ENCODE data around the gene AIF1. TPM values are rescaled to one million over a fixed set of nuclear protein-coding genes. Genes with fewer than 3 reads are reported as not detected.

Gene AIF1
- total RNA-seq (10 to 100 TPM in 1 of 2 donors, 1 to 10 TPM in 1; 8.1 to 13.2 TPM), total RNA-seq (0.58 to 1.4 reads per million in 2 donors)

GRCh38 chr6:31614684-31615578 lies at the start of gene AIF1:
Gene AIF1 (plus strand): TSS chr6:31615234. CDS start chr6:31615330, 96 bp downstream.
- DNase-seq, result no peak
- H3K27me3 Mint-ChIP-seq, result no peaks in the 10 kb centered on the region

GRCh38 chr6:31567531-31568370 lies 47.3 kb upstream of the AIF1 start:
- peak overlapping the region; percentile 99 for H3K27ac Mint-ChIP-seq
- H3K9me3 ChIP-seq (ENCODE audit: control insufficient read depth, low read length, poor library complexity, severe bottlenecking), result no peaks in the 10 kb centered on the region
- peaks cover 10% of the 10 kb centered on the region for H3K36me3 Mint-ChIP-seq (ENCODE audit: low read depth)
- H3K4me3 Mint-ChIP-seq, result peak overlapping the region; percentile 89
- H3K27me3 Mint-ChIP-seq, result no peaks in the 10 kb centered on the region
- DNase-seq, result no peak
- ATAC-seq, result no peak
- peaks cover 69% of the 10 kb centered on the region for H3K4me1 Mint-ChIP-seq

More at GRCh38 chr6:31614684-31615578, at the start of gene AIF1:
- Mint-ChIP-seq H3K4me1 (peaks cover 18% of the 10 kb centered on the region), H3K27ac (peak within 1 kb of the TSS; percentile 41), H3K4me3 (peak within 1 kb of the TSS; percentile 49), H3K36me3 (ENCODE audit: low read depth) (no peaks in the 10 kb centered on the region)
- no peak for ATAC-seq
- no peaks in the 10 kb centered on the region for H3K9me3 ChIP-seq (ENCODE audit: control insufficient read depth, low read length, poor library complexity, severe bottlenecking)

GRCh38 chr6:31568537-31568961 lies 46.5 kb upstream of the AIF1 start:
- peaks cover 12% of the 10 kb centered on the region for H3K36me3 Mint-ChIP-seq (ENCODE audit: low read depth)
- ATAC-seq (peak; percentile 76), DNase-seq (peak; percentile 40 to 67 (median 50))
- peak overlapping the region; percentile 89 for H3K4me3 Mint-ChIP-seq
- H3K9me3 ChIP-seq (ENCODE audit: control insufficient read depth, low read length, poor library complexity, severe bottlenecking), result no peaks in the 10 kb centered on the region
- peaks cover 71% of the 10 kb centered on the region for H3K4me1 Mint-ChIP-seq
- peak overlapping the region; percentile 99 for H3K27ac Mint-ChIP-seq
- H3K27me3 Mint-ChIP-seq, result no peaks in the 10 kb centered on the region

GRCh38 chr6:31569861-31570536 lies 45.0 kb upstream of the AIF1 start:
- Mint-ChIP-seq H3K4me3 (peak overlapping the region; percentile 33), H3K27ac (peak overlapping the region; percentile 99), H3K27me3 (no peaks in the 10 kb centered on the region), H3K4me1 (peaks cover 72% of the 10 kb centered on the region), H3K36me3 (ENCODE audit: low read depth) (peaks cover 6% of the 10 kb centered on the region)
- no peaks in the 10 kb centered on the region for H3K9me3 ChIP-seq (ENCODE audit: control insufficient read depth, low read length, poor library complexity, severe bottlenecking)
- ATAC-seq (no peak), DNase-seq (no peak)

- H3K27me3 Mint-ChIP-seq, result no peaks in the 10 kb centered on the region
- DNase-seq, result peak; percentile 67 to 75 (median 73)
- H3K4me1 Mint-ChIP-seq, result peaks cover 85% of the 10 kb centered on the region
- H3K36me3 Mint-ChIP-seq (ENCODE audit: low read depth), result peaks cover 21% of the 10 kb centered on the region
- ATAC-seq, result peak; percentile 74
- H3K4me3 Mint-ChIP-seq, result peak within 1 kb of the TSS; percentile 100
- H3K27ac Mint-ChIP-seq, result peak within 1 kb of the TSS; percentile 99
- H3K9me3 ChIP-seq (ENCODE audit: control insufficient read depth, low read length, poor library complexity, severe bottlenecking), result no peaks in the 10 kb centered on the region
Measured at GRCh38 chr6:31572041-31572911, 42.8 kb upstream of the AIF1 start, which contains the start of gene LTA. Gene LTA (plus strand): TSS chr6:31572289. CDS start chr6:31572743, 454 bp downstream.

- ATAC-seq, result no peak
- peaks cover 80% of the 10 kb centered on the region for H3K4me1 Mint-ChIP-seq
- H3K27me3 Mint-ChIP-seq, result no peaks in the 10 kb centered on the region
- H3K27ac Mint-ChIP-seq, result peak overlapping the region; percentile 99
- H3K4me3 Mint-ChIP-seq, result peak overlapping the region; percentile 100
- no peaks in the 10 kb centered on the region for H3K9me3 ChIP-seq (ENCODE audit: control insufficient read depth, low read length, poor library complexity, severe bottlenecking)
- no peak for DNase-seq
- H3K36me3 Mint-ChIP-seq (ENCODE audit: low read depth), result peaks cover 21% of the 10 kb centered on the region
Measured at GRCh38 chr6:31573239-31574105, 41.6 kb upstream of the AIF1 start.

- Mint-ChIP-seq H3K27ac (peak overlapping the region; percentile 99), H3K4me3 (peak overlapping the region; percentile 100), H3K36me3 (ENCODE audit: low read depth) (peaks cover 21% of the 10 kb centered on the region), H3K4me1 (peaks cover 78% of the 10 kb centered on the region), H3K27me3 (no peaks in the 10 kb centered on the region)
- H3K9me3 ChIP-seq (ENCODE audit: control insufficient read depth, low read length, poor library complexity, severe bottlenecking), result no peaks in the 10 kb centered on the region
- no peak for ATAC-seq
- no peak for DNase-seq
Measured at GRCh38 chr6:31574106-31575061, 40.6 kb upstream of the AIF1 start.

GRCh38 chr6:31575335-31575901 lies 39.6 kb upstream of the AIF1 start, which contains the start of gene TNF:
Gene TNF (plus strand): TSS chr6:31575565. CDS start chr6:31575742, 177 bp downstream.
- Mint-ChIP-seq H3K4me1 (peaks cover 77% of the 10 kb centered on the region), H3K27ac (peak within 1 kb of the TSS; percentile 99), H3K4me3 (peak within 1 kb of the TSS; percentile 100), H3K27me3 (no peaks in the 10 kb centered on the region), H3K36me3 (ENCODE audit: low read depth) (peaks cover 23% of the 10 kb centered on the region)
- peak; percentile 48 to 74 (median 51) for DNase-seq
- H3K9me3 ChIP-seq (ENCODE audit: control insufficient read depth, low read length, poor library complexity, severe bottlenecking), result no peaks in the 10 kb centered on the region
- peak; percentile 13 for ATAC-seq

- Mint-ChIP-seq H3K36me3 (ENCODE audit: low read depth) (peaks cover 28% of the 10 kb centered on the region), H3K4me3 (peak overlapping the region; percentile 100), H3K27me3 (no peaks in the 10 kb centered on the region), H3K4me1 (peaks cover 73% of the 10 kb centered on the region), H3K27ac (peak overlapping the region; percentile 99)
- no peak for ATAC-seq
- no peaks in the 10 kb centered on the region for H3K9me3 ChIP-seq (ENCODE audit: control insufficient read depth, low read length, poor library complexity, severe bottlenecking)
- DNase-seq, result no peak
Measured at GRCh38 chr6:31575952-31576685, 38.9 kb upstream of the AIF1 start.
